GM12873 (cell line): Measurements from ENCODE around the gene ASTN2.

Source experiments
- TF ChIP-seq, protein P1 (sequence below): IDR thresholded peaks from 2 replicates; pipeline ENCODE4 v1.5.1; 2012; ENCODE audit warnings: low read depth, mild to moderate bottlenecking, moderate library complexity, low read length, control low read depth; ENCODE audit not compliant: insufficient read depth; ENCODE audit errors: missing control alignments

Gene ASTN2

DNA sequence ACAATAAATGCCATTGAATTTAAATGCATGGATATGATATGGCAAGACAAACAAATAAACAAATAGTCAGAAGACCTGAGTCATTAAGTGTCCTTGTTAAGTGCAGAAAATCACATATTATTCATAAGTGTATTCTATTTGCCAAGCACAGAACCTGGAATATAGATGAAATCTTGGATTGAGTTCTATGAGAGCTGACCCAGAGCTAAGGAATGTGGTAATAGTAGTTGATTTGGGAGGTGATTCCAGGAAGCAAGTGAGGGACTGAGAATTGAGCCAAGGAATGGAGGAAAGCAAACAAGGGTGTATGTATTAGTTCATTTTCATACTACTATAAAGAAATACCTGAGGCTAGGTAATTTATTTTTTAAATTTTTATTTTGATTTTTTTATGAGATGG, 518.9 kb downstream of the ASTN2 start:
- TF ChIP-seq, protein P1, sequence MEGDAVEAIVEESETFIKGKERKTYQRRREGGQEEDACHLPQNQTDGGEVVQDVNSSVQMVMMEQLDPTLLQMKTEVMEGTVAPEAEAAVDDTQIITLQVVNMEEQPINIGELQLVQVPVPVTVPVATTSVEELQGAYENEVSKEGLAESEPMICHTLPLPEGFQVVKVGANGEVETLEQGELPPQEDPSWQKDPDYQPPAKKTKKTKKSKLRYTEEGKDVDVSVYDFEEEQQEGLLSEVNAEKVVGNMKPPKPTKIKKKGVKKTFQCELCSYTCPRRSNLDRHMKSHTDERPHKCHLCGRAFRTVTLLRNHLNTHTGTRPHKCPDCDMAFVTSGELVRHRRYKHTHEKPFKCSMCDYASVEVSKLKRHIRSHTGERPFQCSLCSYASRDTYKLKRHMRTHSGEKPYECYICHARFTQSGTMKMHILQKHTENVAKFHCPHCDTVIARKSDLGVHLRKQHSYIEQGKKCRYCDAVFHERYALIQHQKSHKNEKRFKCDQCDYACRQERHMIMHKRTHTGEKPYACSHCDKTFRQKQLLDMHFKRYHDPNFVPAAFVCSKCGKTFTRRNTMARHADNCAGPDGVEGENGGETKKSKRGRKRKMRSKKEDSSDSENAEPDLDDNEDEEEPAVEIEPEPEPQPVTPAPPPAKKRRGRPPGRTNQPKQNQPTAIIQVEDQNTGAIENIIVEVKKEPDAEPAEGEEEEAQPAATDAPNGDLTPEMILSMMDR = no peak

DNA sequence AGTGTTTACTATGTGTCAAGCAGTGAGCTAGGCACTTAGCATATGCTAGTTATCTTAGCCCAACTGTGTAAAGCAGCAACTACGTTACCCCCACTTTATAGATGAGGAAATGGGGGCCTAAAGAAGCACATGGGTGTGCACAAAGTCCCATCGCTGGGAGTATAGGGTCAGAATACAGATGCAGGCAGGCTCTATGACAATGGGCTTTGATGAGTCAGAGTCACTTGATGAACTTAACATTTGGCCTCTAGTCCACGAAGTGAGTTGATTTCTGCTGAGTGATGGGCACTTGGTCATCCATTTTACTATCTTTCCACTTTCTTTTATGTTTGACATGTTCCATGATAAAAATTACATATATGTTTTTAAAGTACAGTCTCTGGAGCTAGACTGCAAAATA, 523.4 kb downstream of the ASTN2 start:
- TF ChIP-seq, protein P1 = no peak

DNA sequence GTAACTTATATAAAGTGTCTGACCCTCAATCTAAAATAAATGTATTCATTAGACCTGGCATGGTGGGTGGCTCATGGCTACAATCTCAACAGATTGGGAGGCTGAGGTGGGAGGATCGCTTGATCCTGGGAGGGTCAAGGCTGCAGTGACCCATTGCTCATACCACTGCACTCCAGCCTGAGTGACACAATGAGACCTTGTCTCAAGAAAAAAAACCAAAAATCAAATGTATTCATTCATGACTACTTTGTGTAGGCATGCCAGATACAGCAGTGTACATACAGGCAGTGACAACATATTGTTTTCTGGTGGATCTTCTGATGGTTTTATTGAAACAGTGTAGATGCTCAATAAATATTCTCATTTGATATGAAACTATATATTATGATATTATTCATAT, 526.8 kb downstream of the ASTN2 start:
- TF ChIP-seq, protein P1 = no peak

DNA sequence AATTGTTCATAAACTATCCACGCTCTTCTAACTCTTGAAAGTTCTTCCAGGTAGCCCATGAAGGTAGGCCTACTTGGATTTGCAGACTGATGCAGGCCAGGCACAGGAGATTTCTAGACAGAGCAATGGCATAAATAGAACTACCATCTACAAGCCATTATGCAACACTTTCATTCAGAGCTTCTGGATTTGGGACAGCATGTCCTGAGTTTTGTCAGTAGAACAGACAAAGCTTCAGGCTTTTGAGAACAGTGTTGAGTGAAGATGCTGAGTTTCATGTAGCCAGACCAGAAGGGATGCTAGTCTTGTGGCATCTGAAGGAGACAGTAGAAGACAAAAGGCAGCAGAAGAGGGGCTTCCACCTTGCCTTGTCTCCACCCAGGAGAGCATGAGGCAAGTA, 531.2 kb downstream of the ASTN2 start:
- TF ChIP-seq, protein P1 = no peak

DNA sequence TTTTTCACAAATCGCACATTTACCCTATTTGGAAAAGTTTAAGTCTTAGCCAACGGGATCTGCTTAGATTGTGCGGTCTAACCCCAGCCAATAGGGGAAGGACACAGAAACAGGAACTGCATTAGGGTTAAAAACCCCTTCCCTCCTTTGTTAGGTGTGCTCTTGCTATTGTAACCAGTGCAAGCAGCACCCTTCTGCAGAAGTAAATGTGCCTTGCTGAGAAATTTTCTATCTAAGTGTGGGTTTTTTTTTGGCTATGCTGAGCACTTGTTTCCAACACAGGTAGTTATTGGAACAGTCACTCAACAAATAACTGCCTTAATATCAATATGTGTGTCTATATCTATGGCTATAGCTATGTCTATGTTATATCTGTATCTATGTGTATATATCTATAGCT, 537.8 kb downstream of the ASTN2 start:
- TF ChIP-seq, protein P1 = no peak

DNA sequence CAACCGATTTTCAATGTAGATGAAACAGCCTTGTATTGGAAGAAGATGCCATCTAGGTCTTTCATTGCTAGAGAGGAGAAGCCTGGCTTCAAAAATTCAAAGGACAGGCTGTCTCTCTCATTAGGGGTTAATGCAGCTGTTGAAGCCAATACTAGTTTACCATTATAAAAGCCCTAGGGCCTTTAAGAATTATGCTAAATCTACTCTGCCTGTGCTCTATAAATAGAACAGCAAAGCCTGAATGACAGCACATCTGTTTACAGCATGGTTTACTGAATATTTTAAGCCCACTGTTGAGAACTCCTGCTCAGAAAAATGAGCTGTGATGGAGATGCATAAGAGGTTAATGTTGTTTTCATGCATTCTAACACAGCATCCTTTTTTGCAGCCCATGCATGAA, 539.3 kb downstream of the ASTN2 start:
- TF ChIP-seq, protein P1 = no peak

DNA sequence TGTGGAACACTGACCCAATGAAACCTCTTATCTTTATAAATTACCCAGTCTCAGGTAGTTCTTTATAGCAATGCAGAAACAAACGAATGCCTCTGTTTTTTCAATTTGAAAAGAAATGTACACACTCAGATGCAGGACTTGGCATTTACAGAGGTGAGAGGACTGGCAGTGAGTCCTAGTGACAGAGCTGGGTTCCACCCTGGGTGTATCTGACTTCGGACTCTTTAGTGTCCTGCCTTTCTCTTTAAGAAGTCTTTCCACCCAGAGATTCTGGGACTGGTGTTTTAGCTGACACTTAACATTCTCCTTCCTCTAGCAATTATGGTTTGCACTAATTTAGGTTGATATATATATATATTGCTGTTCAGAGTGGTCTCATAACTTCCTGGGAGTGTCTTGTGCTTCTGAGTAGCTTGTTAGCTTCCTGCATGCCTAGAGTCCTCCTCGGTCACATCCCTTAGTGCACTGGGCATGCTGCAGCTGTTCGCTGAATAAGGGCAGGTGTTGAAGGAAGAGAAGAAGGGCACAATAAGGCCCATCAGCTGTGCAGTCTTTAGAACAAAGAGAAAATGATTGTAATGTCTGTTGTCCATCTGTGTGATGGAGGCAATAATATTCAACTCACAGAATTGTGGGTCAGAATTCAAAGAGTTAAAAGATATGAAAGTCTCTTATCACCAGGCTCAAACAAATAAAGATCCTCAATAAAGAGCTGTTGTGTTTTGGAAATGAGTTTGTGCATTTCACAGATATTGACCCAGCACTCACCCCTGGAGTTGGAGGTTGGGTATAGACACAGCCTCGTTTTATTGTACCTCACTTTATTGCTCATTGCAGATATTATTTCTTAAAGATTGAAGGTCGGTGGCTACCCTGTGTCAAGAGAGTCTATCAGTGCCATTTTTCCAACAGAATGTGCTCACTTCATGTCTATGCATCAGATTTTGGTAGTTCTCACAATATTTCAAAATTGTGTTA, 540.6 kb downstream of the ASTN2 start:
- TF ChIP-seq, protein P1 = no peak
